Measurements from ENCODE around the gene PLEKHM1.

PLEKHM1 gene

DNA sequence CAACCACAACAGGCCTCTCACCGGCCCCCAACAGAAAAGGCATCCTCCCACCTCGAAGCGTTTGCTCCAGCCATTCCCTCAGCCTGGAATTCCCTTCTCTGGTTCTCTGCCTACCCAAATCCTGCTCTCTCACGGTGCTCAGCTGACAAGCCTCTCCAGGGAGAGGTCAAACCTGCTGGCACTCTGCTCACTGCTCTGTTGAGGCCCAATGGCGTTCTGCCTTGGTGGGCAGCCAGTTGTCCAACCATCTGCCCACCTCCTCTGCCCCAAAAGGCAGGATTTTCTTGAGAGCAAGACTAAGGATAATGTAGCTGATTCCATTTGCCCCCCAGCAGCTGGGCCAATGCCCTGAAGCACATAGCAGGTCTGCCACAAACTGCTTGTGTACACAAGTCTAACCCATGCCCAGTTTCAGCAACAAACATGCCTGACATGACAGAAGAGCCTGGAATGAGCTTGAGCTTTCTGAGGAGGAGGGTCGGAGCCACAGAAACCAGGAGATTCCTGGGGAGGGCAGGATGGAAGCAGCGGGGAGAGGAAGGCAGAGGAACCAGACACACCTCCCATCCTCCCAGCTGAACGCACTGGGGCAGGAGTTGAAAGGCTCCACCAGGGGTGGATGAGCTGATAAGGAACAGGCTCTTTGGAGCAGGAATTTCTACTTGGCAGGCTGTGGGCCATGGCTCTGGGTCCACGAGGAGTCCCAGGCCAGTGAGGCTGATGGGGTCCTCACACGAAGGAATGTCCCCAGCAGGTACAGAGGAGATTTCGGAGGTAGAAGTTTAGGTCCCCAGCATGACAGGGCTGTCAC is 81.7 kb downstream of the PLEKHM1 start:
- no peak for TF ChIP-seq CTCF (IDR thresholded peaks at IDR 0.05; ENCODE audit: borderline replicate concordance, insufficient read depth, low read depth, low read length)
- H3K4me3 ChIP-seq (ENCODE audit: low read depth, low read length) = peak overlapping the region; percentile 86

GRCh38 chr17:45406107-45406506 is 84.4 kb downstream of the PLEKHM1 start:
- TF ChIP-seq CTCF (IDR thresholded peaks at IDR 0.05; ENCODE audit: borderline replicate concordance, insufficient read depth, low read depth, low read length) = no peak
- no peak overlapping the region for H3K4me3 ChIP-seq (ENCODE audit: low read depth, low read length)

- TF ChIP-seq CTCF (IDR thresholded peaks at IDR 0.05; ENCODE audit: borderline replicate concordance, insufficient read depth, low read depth, low read length) = no peak
- H3K4me3 ChIP-seq (ENCODE audit: low read depth, low read length) = no peak overlapping the region
Observed at GRCh38 chr17:45405250-45406086, 85.1 kb downstream of the PLEKHM1 start.

DNA sequence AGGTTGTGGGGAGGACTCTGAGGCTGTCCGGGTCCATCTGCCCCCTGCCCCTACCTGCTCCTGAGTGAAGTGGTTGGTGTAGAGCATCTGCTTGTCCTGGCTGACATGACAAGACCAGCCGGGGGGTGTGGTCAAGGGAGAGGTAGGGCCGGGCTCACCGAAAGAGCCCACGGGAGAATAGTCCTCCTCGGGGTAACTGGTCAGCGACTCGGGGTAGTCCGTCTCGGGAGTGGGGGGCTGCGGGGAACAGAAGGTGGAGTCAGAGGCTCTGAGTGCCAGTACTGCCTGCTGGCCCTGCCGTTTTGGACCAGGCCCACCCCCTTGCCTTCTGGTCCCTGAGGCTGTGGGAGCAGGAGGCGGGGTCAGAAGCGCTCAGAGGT is 85.7 kb downstream of the PLEKHM1 start:
- no peak overlapping the region for H3K4me3 ChIP-seq (ENCODE audit: low read depth, low read length)
- TF ChIP-seq CTCF (IDR thresholded peaks at IDR 0.05; ENCODE audit: borderline replicate concordance, insufficient read depth, low read depth, low read length) = no peak

DNA sequence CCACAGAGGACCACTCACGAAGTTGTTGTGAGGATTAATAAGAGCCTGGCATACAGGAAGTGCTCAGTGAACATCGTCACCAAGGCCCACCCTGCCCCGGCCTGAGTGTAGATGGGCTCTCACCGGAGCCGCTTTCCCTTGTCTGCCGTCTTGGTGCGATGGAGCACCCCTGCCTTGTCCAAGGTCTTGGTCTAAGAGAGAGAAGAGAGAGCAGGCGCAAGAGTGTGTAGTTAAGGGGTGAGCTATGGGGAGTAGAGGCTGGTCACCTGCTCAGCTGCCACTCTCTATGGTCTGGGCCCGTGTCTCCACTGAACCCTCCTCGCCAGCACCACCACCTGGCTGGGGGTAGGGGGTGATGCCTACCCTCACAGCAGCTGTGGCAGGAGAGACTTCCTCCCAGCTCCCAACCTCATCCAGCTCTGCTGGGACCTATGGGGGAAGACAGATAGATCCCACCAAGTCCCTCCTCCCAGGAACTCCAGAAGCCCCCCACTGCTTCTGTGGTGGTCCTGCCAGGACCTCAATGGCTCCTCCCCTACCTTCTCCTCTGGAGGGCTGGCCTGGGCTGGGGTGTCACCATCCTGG is 86.5 kb downstream of the PLEKHM1 start:
- no peak overlapping the region for H3K4me3 ChIP-seq (ENCODE audit: low read depth, low read length)
- no peak for TF ChIP-seq CTCF (IDR thresholded peaks at IDR 0.05; ENCODE audit: borderline replicate concordance, insufficient read depth, low read depth, low read length)

- no peak overlapping the region for H3K4me3 ChIP-seq (ENCODE audit: low read depth, low read length)
- no peak for TF ChIP-seq CTCF (IDR thresholded peaks at IDR 0.05; ENCODE audit: borderline replicate concordance, insufficient read depth, low read depth, low read length)
Observed at GRCh38 chr17:45402916-45403315, 87.6 kb downstream of the PLEKHM1 start.
